Pancreas (tissue), 10 donors: Measurements from ENCODE around the gene EIF2B2. TPM values are rescaled to one million over a fixed set of nuclear protein-coding genes. Genes with fewer than 3 reads are reported as not detected.
"Not testable (repeated sequence)": the region's sequence is repeated elsewhere in the genome, so short reads cannot be mapped to it uniquely, and the experiment has no call there.

Experiments
- ATAC-seq, 4 donors: fragments of 200-7000 bp; cut with Tn5 transposase; one replicate each; pipeline versions ENCODE4 v1.8.0 to v1.9.1; 2020; ENCODE audit warnings: mild to moderate bottlenecking in 4 of 4, moderate library complexity in 4 of 4
- DNase-seq, 6 donors: peaks; one replicate each; pipeline ENCODE4 v3.0.0-alpha.2; 2020
- FAIRE-seq: peaks from 2 replicates; lab custom pipeline; 2012; peaks lifted over from hg19 to GRCh38; lab: Jason Lieb, UNC
- H3K27ac ChIP-seq, 4 donors: fragments of 200-600 bp; sonication (generic); 1 replicate in 3 of 4; 2 replicates in 1 of 4; pipeline versions ENCODE4 v1.5.0 to v1.8.0; 2020
- H3K27me3 ChIP-seq, 4 donors: fragments of 200-600 bp; one replicate each; pipeline ENCODE4 v1.8.0; 2021
- H3K36me3 ChIP-seq, 3 donors: fragments of 200-600 bp; sonication (generic) in 1 of 3; one replicate each; pipeline versions ENCODE4 v1.5.0 to v1.8.0; 2020 to 2021
- H3K4me1 ChIP-seq, 3 donors: fragments of 200-600 bp; one replicate each; pipeline ENCODE4 v1.8.0; 2021
- H3K4me3 ChIP-seq, 4 donors: fragments of 200-600 bp; sonication (generic) in 2 of 4; one replicate each; pipeline versions ENCODE4 v1.5.0 to v1.8.0; 2020 to 2021
- H3K9me3 ChIP-seq, 4 donors: fragments of 200-600 bp; one replicate each; pipeline ENCODE4 v1.8.0; 2021
- WGBS, 2 donors: extraction: QIAGEN DNeasy Blood & Tissue Kit; methylation state at CpG; one replicate each; pipeline ENCODE4 v1.1.7; 2013; 5-methylcytosine and 5-hydroxymethylcytosine counted together
- intact Hi-C, 3 donors: fragments of 100-400 bp; cut with DNase I; formaldehyde crosslinking; loops; one replicate each; pipeline versions ENCODE4 v1.11.1 to v1.14.2; 2022
- polyA plus RNA-seq, 2 donors: library from polyadenylated mRNA; stranded (reverse); fragments of 200-250 nt; gene quantifications; one replicate each; pipeline ENCODE4 v1.2.3, GENCODE V29; 2013
- total RNA-seq, 6 donors: library from RNA; stranded (reverse); fragmentation: NEBNext Ultra II Directional in 4 of 6; extraction: Animal tissue kit (Norgen Biotek cat#: 25700) in 4 of 6; gene quantifications; one replicate each; pipeline versions ENCODE4 v1.2.1 to v1.2.4, GENCODE V29; 2021 to 2023
- TF ChIP-seq, protein P1 (sequence below), 4 donors: fragments of 200-600 bp; sonication (generic) in 3 of 4; IDR thresholded peaks; one replicate each; pipeline versions ENCODE4 v1.5.0 to v1.8.0; 2021; ENCODE audit warnings: antibody characterized with exemption in 4 of 4
- donor health status: healthy with polysubstance abuse.
- donor health status: DM: no; HTN: no; CAD: no; lungs with moderate emphysema.
- donor health status: DM: no; HTN: no; CAD: no.
- donor health status: control.
- donor health status: control.
- donor health status: Bipolar disorder and iron deficiency.
- donor health status: DM: yes; HTN: yes; CAD: no.
- donor health status: DM: no; HTN: no; CAD: no.
- donor health status: DM: no; HTN: no; CAD: no.
- donor health status: DM: yes; HTN: yes; CAD: no.

The EIF2B2 gene
- total and polyA plus RNA-seq, 8 donors: 11.2 to 22.1 (median 16.6) TPM

DNA sequence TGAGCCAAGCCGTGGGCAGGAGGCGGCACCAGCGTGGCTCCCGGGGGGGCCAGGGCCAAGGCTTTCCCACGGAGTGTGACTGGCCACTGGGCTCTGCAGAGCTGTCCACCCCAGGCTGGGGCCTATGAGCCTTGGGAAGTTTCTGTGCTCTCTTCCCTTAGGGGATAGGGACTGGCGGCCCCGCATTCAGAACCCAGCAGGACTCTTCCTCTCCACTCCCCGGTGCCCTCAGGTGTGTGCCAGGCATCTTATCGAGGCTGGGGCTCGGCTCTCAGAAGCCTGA, 17.8 kb upstream of the EIF2B2 start:
- no peak overlapping the region for H3K27ac ChIP-seq
- WGBS, 2 donors: 73 to 76% methylated on average over 10 of the region's 10 CpGs
- H3K9me3 ChIP-seq: no peaks in the 10 kb centered on the region
- ATAC-seq (no peak), DNase-seq (no peak), FAIRE-seq (no peak)
- intact Hi-C loops: no loop called here
- H3K36me3 ChIP-seq: no peaks in the 10 kb centered on the region
- H3K4me3 ChIP-seq: no peak overlapping the region
- no peaks in the 10 kb centered on the region for H3K27me3 ChIP-seq
- no peaks in the 10 kb centered on the region for H3K4me1 ChIP-seq
- TF ChIP-seq, protein P1, sequence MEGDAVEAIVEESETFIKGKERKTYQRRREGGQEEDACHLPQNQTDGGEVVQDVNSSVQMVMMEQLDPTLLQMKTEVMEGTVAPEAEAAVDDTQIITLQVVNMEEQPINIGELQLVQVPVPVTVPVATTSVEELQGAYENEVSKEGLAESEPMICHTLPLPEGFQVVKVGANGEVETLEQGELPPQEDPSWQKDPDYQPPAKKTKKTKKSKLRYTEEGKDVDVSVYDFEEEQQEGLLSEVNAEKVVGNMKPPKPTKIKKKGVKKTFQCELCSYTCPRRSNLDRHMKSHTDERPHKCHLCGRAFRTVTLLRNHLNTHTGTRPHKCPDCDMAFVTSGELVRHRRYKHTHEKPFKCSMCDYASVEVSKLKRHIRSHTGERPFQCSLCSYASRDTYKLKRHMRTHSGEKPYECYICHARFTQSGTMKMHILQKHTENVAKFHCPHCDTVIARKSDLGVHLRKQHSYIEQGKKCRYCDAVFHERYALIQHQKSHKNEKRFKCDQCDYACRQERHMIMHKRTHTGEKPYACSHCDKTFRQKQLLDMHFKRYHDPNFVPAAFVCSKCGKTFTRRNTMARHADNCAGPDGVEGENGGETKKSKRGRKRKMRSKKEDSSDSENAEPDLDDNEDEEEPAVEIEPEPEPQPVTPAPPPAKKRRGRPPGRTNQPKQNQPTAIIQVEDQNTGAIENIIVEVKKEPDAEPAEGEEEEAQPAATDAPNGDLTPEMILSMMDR (IDR thresholded peaks at IDR 0.05): no peak

DNA sequence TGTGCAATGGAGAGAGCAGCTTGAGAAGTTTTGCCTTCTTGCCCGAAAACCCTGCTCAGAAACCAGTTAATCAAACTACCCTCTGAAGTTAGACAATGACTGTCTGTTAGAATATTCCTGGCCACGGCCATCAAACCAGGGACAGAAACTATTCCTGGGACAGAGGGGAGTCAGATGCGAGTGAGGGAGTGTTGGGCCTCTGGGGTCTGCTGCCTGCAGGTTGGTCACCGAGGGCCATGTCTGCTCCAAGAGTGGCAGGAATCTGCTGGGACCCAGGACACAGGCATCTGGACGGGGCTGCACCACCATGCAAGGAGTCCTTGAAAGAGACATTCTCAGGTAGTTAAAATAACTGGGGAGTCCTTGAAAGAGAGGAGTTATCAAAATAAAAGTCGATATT, 16.9 kb upstream of the EIF2B2 start:
- no peak for FAIRE-seq
- 71 to 82% methylated on average over 6 of the region's 6 CpGs for WGBS, 2 donors
- no peak overlapping the region for H3K4me3 ChIP-seq
- intact Hi-C loops: no loop called here
- H3K4me1 ChIP-seq: no peaks in the 10 kb centered on the region
- no peaks in the 10 kb centered on the region for H3K36me3 ChIP-seq
- no peak for ATAC-seq
- H3K9me3 ChIP-seq: no peaks in the 10 kb centered on the region
- TF ChIP-seq, protein P1 (IDR thresholded peaks at IDR 0.05): no peak
- H3K27ac ChIP-seq: no peak overlapping the region
- no peak for DNase-seq
- H3K27me3 ChIP-seq: no peaks in the 10 kb centered on the region

DNA sequence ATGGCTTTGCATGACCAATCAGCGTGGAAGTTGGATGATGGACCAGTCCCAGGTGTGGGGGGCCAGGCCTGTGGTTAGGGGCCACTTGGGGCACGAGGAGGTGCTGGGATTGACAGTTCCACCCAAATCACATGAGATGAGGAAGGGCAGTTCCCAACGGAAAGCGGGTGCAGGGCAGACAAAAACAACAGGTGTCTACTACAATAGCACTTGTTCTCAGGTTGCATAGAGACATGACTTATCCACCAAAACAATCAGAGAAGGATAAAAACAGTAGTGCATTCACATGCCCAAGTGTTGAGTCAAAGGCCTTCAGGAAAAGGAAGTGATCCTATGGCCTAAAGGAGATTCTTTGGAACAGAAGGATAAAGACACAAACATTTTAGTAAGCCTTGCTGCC, 14.6 kb upstream of the EIF2B2 start:
- FAIRE-seq (no peak), ATAC-seq (no peak), DNase-seq (no peak)
- Histone ChIP-seq H3K4me3 (no peak overlapping the region), H3K27ac (no peak overlapping the region), H3K27me3 (no peaks in the 10 kb centered on the region), H3K36me3 (no peaks in the 10 kb centered on the region), H3K4me1 (no peaks in the 10 kb centered on the region), H3K9me3 (no peaks in the 10 kb centered on the region)
- TF ChIP-seq, protein P1 (IDR thresholded peaks at IDR 0.05): no peak
- intact Hi-C loops: no loop called here
- WGBS, 2 donors: 70 to 80% methylated on average over 4 of the region's 4 CpGs

DNA sequence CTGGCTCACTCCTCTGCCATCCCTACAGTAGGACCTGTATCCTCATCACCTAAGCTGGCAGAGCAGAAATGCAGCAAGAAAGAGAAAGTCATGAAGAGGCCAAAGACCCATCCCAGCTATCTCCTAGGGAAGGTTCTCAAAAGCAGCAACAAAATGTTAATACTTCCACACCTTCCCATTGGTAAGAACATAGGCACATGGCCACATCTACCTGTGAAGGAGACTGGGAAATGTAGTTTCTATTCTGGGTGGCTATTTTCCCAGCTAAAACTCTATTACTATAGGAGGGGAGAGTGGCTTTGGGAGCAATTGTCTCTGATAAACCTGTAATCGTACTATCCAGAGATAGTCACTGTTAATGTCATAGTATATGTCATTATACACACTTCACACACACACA, 13.7 kb upstream of the EIF2B2 start:
- ATAC-seq (no peak), DNase-seq (no peak), FAIRE-seq (no peak)
- intact Hi-C loops: no loop called here
- H3K36me3 ChIP-seq: no peaks in the 10 kb centered on the region
- H3K27ac ChIP-seq: no peak overlapping the region
- H3K4me1 ChIP-seq: no peaks in the 10 kb centered on the region
- no peaks in the 10 kb centered on the region for H3K9me3 ChIP-seq
- H3K27me3 ChIP-seq: no peaks in the 10 kb centered on the region
- H3K4me3 ChIP-seq: no peak overlapping the region
- WGBS, 2 donors: 63 to 78% methylated on average over 1 of the region's 1 CpG
- TF ChIP-seq, protein P1 (IDR thresholded peaks at IDR 0.05): no peak

DNA sequence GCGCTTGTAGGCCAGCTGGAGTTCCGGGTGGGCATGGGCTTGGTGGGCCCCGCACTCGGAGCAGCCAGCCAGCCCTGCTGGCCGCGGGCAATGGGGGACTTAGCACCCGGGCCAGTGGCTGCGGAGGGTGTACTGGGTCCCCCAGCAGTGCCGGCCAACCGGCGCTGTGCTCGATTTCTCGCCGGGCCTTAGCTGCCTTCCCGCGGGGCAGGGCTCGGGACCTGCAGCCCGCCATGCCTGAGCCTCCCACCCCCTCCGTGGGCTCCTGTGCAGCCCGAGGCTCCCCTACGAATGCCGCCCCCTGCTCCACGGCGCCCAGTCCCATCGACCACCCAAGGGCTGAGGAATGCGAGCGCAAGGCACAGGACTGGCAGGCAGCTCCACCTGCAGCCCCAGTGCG, 8.5 kb upstream of the EIF2B2 start:
- H3K27ac ChIP-seq, H3K9me3 ChIP-seq, H3K4me3 ChIP-seq, H3K27me3 ChIP-seq, intact Hi-C loops, ATAC-seq, DNase-seq, H3K36me3 ChIP-seq, FAIRE-seq, H3K4me1 ChIP-seq: not testable (repeated sequence)
- WGBS, 2 donors: 92% methylated on average over 16 to 28 of the region's 28 CpGs

DNA sequence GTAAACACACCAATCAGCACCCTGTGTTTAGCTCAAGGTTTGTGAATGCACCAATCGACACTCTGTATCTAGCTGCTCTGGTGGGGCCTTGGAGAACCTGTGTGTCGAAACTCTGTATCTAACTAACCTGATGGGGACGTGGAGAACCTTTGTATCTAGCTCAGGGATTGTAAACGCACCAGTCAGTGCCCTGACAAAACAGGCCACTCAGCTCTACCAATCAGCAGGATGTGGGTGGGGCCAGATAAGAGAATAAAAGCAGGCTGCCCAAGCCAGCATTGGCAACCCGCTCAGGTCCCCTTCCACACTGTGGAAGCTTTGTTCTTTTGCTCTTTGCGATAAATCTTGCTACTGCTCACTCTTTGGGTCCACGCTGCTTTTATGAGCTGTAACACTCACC, 6.9 kb upstream of the EIF2B2 start:
- intact Hi-C loops, H3K36me3 ChIP-seq, H3K27me3 ChIP-seq, H3K4me1 ChIP-seq, ATAC-seq, H3K9me3 ChIP-seq, FAIRE-seq, H3K4me3 ChIP-seq, H3K27ac ChIP-seq, DNase-seq: not testable (repeated sequence)
- 92 to 98% methylated on average over 5 to 7 of the region's 7 CpGs for WGBS, 2 donors
